ENCODE data around the gene RBM5. TPM values are rescaled to one million over a fixed set of nuclear protein-coding genes. Genes with fewer than 3 reads are reported as not detected.
A peak's percentile ranks its signal among the peaks of the same experiment; 100 is the strongest.
"Not testable (repeated sequence)": the region's sequence is repeated elsewhere in the genome, so short reads cannot be mapped to it uniquely, and the experiment has no call there.

Gene RBM5
- polyA plus RNA-seq (ENCODE audit: insufficient read length in 3 of 3) = 100 to 1,000 TPM; 250 to 390 (median 367) TPM
- long read RNA-seq, donor 1, transcript RBM5-214 (5 exons, 2,716 nt) = major isoform, 9 of 29 reads
- long read RNA-seq, donor 1, partial matches to known transcripts = 17 of 29 reads
- long read RNA-seq, donor 1, other reads (novel, unspliced or antisense) = 0 of 29 reads
- long read RNA-seq, donor 2, transcript RBM5-214 (5 exons, 2,716 nt) = major isoform, 8 of 33 reads
- long read RNA-seq, donor 2, transcript RBM5-201 (25 exons, 3,188 nt) = minor isoform, 6 of 33 reads
- long read RNA-seq, donor 2, partial matches to known transcripts = 13 of 33 reads
- long read RNA-seq, donor 2, other reads (novel, unspliced or antisense) = 0 of 33 reads
- long read RNA-seq, donor 3, transcript RBM5-214 (5 exons, 2,716 nt) = major isoform, 6 of 25 reads
- long read RNA-seq, donor 3, partial matches to known transcripts = 11 of 25 reads
- long read RNA-seq, donor 3, other reads (novel, unspliced or antisense) = 0 of 25 reads
- long read RNA-seq, donor 4, transcript RBM5-201 (25 exons, 3,188 nt) = minor isoform, 5 of 58 reads
- long read RNA-seq, donor 4, transcript RBM5-214 (5 exons, 2,716 nt) = major isoform, 8 of 58 reads
- long read RNA-seq, donor 4, partial matches to known transcripts = 35 of 58 reads
- long read RNA-seq, donor 4, other reads (novel, unspliced or antisense) = 0 of 58 reads
- long read RNA-seq, donor 5, transcript RBM5-214 (5 exons, 2,716 nt) = major isoform, 7 of 18 reads
- long read RNA-seq, donor 5, partial matches to known transcripts = 10 of 18 reads
- long read RNA-seq, donor 5, other reads (novel, unspliced or antisense) = 0 of 18 reads
- long read RNA-seq, donor 6, transcript RBM5-214 (5 exons, 2,716 nt) = major isoform, 22 of 57 reads
- long read RNA-seq, donor 6, partial matches to known transcripts = 25 of 57 reads
- long read RNA-seq, donor 6, other reads (novel, unspliced or antisense) = 0 of 57 reads
- long read RNA-seq, donor 7, transcript RBM5-214 (5 exons, 2,716 nt) = major isoform, 9 of 58 reads
- long read RNA-seq, donor 7, partial matches to known transcripts = 41 of 58 reads
- long read RNA-seq, donor 7, other reads (novel, unspliced or antisense) = 0 of 58 reads
- long read RNA-seq, donor 8, transcript RBM5-214 (5 exons, 2,716 nt) = major isoform, 8 of 23 reads
- long read RNA-seq, donor 8, partial matches to known transcripts = 12 of 23 reads
- long read RNA-seq, donor 8, other reads (novel, unspliced or antisense) = 0 of 23 reads
- long read RNA-seq, donor 9, transcript RBM5-214 (5 exons, 2,716 nt) = major isoform, 16 of 42 reads
- long read RNA-seq, donor 9, partial matches to known transcripts = 18 of 42 reads
- long read RNA-seq, donor 9, other reads (novel, unspliced or antisense) = 6 of 42 reads
- long read RNA-seq, donor 10, transcript RBM5-214 (5 exons, 2,716 nt) = major isoform, 10 of 45 reads
- long read RNA-seq, donor 10, partial matches to known transcripts = 26 of 45 reads
- long read RNA-seq, donor 10, other reads (novel, unspliced or antisense) = 0 of 45 reads
- long read RNA-seq, donor 11, partial matches to known transcripts = 5 of 14 reads
- long read RNA-seq, donor 11, other reads (novel, unspliced or antisense) = 5 of 14 reads
- long read RNA-seq, donor 12, transcript RBM5-214 (5 exons, 2,716 nt) = major isoform, 32 of 95 reads
- long read RNA-seq, donor 12, transcript RBM5-201 (25 exons, 3,188 nt) = minor isoform, 11 of 95 reads
- long read RNA-seq, donor 12, partial matches to known transcripts = 43 of 95 reads
- long read RNA-seq, donor 12, other reads (novel, unspliced or antisense) = 0 of 95 reads
- long read RNA-seq, donor 13, transcript RBM5-214 (5 exons, 2,716 nt) = major isoform, 13 of 67 reads
- long read RNA-seq, donor 13, partial matches to known transcripts = 48 of 67 reads
- long read RNA-seq, donor 13, other reads (novel, unspliced or antisense) = 0 of 67 reads
- long read RNA-seq, donor 14 = 0 reads
- long read RNA-seq, donor 15, transcript RBM5-201 (25 exons, 3,188 nt) = minor isoform, 5 of 86 reads
- long read RNA-seq, donor 15, transcript RBM5-214 (5 exons, 2,716 nt) = major isoform, 17 of 86 reads
- long read RNA-seq, donor 15, partial matches to known transcripts = 50 of 86 reads
- long read RNA-seq, donor 15, other reads (novel, unspliced or antisense) = 8 of 86 reads
- long read RNA-seq, donor 16, transcript RBM5-214 (5 exons, 2,716 nt) = major isoform, 11 of 63 reads
- long read RNA-seq, donor 16, partial matches to known transcripts = 39 of 63 reads
- long read RNA-seq, donor 16, other reads (novel, unspliced or antisense) = 6 of 63 reads

DNA sequence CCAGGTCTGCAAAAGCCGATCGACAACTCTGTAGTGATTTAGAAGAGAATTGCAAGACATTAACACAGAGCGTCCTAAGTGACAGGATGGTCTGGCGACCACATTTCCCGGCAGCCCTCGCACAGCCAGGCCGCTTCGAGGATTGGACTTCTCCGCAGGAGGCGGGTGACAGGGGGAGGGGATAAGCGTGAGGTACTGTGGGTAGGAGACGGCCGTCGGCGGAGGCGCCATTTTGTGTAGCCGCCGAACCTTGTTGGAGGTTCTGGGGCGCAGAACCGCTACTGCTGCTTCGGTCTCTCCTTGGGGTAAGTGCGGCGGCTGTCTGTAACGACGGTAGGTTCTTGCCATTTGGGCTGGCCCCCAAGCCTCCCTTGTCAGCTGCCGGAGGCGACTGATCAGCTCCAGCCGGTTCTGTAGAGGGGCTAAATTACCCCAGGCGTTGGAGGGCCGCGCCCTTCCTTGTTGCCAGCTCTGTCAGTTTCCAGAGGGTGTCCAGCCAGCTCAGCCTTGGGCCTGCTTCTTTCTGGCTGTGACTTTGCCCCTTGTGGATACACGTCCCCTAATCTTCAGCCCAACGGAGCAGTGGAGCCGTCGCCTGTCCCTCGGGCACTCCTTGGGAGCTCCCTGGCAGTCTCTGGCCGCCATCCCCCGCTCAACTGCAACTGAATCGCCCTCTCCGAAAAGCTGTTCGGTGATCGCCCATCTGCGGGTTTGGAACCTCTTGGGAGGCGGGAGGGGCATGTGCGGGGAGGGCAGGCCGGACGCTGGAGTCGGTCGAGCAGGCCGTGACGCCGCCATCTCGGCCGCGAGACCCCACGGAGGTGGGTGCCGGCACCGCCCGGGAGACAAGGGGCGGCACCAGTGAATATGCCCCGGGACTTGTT is at the start of gene RBM5:
Gene RBM5, plus strand, starts transcription at position 195 of the 884 bp plus-strand sequence. CDS start 1,516 bp downstream, outside the sequence.
- DNase-seq = peak; percentile 92

DNA sequence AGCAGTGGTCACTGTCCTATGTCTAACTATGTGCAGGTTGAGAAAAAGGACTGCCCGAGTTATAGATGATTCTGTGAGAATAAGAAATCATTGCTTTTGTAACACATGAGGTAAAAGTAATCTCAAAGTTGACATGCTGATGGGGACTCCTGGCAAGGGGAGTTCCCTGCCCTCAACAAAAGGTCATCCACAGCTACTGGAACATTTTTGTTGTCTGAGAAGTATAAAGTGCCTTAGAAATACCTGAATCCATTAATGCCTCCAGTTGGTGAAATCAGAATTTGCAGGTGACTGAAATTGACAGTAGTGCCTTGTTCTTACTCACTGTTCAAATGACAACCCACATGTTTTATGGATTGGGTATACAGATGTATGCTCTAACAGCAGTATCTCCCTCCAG is 43.7 kb upstream of the RBM5 start:
- no peak for DNase-seq

DNA sequence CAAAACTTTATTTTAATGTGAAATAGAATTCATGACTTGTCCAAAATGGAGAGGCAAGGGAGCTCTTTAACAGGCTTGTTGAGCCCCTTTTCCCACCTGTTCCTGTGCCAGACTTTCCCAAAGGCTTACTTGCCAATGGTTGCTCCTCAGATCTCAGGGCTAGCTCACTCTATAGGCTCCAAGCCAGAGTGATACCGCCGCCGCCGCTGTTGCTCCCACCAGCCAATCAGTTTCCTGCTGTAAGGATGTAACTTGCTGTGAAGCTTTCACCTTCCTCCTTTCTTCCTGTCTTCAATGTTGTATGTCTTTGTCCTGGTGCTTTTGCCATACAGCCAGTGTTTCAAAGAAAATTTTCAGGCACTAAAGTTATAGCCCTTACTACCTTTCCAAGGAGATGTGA is 41.3 kb upstream of the RBM5 start:
- no peak for DNase-seq

DNA sequence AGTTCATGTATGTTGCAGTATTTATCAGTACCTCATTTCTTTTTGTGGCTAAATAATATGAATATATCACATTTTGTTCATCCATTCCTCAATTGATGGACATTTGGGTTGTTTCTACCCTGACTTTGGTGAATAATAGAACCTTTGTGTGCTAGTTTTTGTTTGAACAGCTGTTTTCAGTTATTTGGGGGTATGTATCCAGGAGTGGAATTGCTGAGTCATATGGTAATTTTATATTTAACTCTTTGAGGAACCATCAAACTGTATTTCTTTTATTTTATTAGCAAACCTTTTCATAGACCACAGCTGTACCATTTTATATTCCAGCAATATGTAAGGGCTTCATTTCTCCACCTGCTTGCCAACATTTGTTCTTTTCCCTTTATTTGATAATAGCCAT is 38.4 kb upstream of the RBM5 start:
- no peak for DNase-seq

DNA sequence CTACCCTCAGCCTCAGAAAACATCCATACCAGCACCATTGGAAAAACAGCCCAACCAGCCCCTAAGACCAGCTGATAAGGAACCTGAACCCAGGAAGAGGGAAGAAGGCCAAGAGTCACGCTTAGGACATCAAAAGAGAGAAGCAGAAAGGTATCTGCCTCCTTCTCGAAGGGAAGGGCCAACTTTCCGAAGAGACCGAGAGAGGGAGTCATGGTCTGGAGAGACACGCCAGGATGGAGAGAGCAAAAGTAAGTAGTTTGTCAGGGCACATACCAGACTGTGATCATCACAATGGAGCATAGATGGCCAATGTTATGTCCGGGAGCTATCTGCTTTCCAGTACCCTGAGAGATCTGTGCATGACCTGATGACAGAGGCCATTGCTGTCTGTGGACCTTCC is 31.0 kb upstream of the RBM5 start:
- DNase-seq = no peak

DNA sequence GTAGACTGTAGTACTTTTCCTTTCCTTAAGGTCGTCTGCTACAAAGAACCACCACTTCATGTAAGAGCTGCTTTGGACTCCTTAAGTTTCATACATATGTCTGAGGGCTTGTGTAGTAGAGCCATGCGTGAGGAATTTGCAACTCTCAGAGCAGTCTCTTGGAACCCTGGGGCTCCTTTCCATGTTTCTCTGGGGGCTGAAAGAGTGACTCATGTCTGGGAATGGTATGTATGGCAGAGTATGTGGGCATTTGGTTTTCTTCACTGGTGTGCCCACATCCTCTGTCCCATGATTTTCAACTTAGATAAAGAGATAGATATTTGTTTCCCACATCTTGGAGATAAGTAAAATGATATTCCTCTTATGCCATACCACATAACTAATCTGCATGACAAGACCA is 20.6 kb upstream of the RBM5 start:
- no peak for DNase-seq

DNA sequence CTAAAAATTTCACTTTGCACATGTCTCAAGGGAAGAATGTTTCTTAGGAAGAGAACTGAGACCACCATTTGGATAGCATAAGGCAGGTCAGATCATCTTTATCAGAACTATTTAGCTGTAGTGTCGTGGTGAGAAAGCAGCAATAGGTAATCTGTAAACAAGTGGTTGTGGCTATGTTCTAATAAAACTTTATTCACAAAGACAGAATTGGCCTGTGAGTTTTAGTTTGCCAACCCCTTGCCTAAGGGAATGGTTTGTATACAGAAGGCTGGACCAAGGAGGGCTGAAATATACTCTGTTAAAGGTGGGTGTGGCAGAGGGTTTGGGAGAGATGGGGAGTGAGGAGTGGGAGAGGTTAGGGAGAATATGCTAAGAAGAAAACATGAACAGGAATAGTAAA is 10.6 kb upstream of the RBM5 start:
- DNase-seq = no peak

DNA sequence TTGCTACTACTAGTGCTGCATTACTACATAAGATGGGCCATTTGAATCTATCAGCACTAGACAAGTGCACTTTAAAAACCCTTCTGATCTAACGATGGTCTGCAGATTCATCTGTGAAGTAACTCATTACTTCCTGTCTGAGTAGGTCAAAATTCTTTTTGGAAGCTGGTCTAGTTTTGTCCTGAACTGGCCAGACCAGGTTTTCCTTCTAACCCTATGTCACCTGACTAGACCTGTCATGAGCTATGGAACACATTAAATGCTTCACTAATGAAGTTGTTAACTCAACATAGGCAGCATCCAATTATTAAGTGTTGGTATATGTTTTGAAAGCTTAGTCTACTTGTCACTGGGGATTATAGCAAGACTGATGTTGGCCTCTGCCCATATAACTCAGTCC is 10.1 kb upstream of the RBM5 start:
- no peak for DNase-seq

DNA sequence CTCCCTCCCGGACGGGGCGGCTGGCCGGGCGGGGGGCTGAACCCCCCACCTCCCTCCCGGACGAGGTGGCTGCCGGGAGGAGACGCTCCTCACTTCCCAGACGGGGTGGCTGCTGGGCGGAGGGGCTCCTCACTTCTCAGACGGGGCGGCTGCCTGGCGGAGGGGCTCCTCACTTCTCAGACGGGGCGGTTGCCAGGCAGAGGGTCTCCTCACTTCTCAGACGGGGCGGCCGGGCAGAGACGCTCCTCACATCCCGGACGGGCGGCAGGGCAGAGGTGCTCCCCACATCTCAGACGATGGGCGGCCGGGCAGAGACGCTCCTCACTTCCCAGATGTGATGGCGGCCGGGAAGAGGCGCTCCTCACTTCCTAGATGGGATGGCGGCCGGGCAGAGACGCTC is 3.8 kb upstream of the RBM5 start:
- DNase-seq = not testable (repeated sequence)

DNA sequence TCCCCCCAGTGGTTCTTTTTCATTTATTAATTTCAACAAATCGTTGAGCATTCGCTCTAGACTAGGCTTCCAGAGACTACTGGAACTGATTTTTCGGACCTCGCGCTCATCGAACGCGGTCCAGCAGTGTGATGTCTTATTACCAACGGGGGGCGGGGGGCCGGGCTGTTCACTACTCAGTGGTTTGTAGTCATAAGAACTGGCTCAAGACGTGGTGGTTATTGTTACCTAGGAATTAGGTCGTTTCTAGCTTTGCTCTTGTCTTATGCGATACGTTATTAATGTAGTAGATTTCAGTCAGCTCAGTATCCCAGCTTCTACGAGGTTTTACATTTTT is 858 bp downstream of the RBM5 start:
- peak; percentile 16 for DNase-seq

DNA sequence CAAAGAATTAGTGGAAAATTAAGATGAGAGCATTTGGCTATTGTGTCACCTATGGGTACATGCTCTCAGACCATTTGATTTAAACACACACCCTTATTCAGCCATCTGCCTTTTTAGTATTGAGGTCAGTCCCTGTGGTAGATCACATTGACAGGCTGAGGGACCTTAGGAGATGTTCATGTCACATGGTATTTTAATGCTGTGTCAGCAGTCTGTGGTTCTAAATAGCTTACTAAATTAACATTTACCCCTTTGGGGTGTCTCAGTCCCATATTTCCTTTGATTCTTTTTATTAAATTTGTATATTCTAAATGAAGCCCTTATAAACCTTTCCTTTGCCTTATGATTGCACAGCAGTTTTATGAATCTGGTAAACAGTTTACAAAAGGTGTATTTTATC is 2.3 kb downstream of the RBM5 start:
- no peak for DNase-seq

DNA sequence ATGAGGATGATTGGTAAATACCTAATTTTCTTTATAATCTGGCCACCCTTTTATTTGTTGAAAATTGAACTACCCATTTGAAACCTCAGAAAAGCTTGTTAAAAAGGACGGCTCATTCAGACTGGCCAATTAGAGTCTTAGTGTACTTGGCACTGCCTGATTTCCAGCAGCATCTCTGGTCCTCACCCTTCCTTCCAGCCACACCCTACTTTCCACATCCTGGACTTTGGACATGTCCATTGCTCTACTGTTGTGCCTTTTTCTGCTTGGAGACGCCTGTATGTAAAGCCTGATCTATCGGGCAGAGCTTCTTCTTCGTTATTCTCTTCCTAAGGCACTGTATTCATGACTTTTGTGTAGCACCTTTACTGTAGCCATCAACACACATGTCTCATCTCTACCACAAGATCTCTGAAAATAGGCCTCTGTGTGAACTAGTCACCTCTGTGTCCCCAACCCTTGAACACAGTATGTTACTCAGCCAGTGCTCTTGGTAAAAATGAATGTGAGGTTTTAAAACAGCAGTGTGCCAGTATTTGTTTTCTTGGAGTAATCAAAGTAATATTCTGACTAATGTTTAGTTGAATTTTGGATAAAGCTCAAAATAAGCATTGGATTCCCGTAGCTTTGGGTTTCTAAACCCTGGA is 6.8 kb downstream of the RBM5 start:
- no peak for DNase-seq

DNA sequence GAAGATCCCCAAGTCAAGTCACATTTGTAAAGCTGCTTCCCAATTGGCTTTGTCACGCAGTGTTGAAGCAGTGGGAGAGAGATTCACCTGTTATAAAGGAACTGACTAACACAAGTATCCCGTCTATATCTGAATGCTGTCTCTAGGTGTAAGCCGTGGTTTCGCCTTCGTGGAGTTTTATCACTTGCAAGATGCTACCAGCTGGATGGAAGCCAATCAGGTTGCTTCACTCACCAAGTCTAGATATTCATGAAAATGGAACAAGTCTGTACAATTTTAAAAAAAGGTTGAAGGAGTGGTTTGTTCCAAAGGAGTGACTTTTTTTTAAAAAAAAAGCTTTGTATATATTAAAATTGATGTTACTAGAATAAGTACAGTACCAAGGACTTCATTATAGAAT is 11.7 kb downstream of the RBM5 start:
- DNase-seq = no peak

DNA sequence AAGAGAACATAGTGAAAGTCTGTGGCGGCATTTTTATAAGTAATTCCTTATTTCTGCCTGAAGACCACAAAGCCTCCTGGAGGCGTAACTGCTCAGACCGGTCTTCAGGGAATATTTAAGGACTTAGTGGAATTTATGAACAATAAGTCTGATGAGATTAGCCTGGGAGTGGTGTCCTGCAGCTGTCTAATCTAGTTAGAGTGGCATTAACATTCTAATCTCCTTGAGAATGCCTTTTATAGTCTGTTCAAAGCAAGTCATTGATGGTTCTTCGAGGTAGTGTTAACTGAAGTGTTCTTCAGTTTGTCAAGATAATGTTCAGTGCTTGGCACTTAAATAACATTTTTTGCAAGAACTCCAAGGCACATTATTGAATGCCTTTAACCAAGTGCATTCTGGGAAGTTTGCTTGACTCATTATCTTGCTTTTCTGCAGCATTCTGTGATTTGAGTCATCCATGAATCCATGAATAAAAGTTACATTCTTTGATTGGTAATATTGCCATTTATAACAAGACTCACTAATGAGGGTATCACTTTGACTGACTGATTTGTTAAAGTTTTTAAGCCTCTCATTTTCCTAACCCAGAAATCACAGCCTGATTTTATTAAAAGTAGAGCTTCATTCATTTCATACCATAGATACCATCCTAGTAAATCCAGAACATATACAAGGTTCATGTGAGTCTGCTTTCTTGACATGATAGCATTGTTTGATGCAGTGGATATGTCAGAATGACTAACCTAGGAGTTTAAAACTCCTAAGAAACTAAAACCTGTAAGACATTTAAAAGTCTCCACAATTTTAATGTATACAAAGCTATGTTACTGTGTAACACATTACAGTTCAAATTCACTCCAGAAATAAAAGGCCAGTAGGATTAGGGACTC is 12.5 kb downstream of the RBM5 start:
- DNase-seq = no peak

DNA sequence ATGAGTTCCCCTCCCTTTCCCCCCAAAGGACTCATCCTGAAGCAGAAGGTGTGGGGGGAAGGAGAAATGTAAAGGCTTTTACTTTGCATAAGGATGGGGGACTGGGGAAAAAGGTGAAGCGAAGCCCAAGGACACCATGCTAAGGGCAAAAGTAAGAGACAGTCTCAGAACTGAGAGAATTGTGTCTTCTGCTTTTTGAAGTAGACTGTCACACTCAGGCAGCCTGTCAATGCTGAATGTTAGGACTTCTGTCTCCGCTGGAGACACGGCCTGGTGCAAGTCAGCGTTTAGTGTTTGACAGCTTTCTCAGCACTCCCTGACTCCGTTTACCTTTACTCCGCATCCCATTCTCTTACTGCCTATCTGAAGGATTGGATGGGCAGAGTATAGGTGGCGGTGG is 13.8 kb downstream of the RBM5 start:
- DNase-seq = no peak

DNA sequence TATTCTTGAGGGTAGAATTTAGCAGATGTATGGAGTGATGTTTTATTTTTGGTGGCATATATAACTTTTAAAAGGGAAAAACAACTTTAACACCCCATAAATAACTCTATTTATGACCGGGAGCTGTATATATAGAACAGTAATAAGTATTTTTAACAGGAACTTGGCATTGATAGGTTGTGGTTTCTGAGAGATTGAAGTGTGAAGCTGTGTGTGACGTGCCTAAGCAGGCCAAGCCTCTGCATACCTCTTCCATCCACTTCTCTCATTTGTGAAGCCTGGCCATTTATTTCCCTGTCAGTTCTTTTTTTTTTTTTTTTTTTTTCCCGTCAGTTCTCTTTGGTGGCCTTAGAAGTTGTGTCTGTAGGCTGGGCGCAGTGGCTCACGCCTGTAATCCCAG is 23.0 kb downstream of the RBM5 start:
- no peak for DNase-seq

DNA sequence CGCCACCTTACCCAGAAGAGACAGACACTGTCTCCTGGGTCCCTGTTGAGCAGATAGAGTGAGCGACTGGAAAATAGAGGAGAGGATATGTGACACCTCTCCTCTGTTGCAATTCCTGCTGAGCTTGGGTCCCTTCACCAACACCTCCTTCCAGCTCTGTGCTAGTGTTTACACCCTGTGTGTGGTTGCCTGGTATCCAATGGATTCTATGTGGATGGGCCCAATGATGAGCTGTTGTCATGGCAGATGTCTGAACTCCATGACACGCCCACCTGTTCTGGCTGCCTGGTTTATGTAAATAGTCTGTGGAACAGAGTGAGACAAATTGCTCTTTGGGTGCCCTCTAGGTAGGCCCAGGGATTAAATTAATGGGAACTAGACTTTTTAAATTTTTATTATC is 23.7 kb downstream of the RBM5 start:
- DNase-seq = no peak
